ENCODE measurements around the gene MAPK4. TPM values are rescaled to one million over a fixed set of nuclear protein-coding genes. Genes with fewer than 3 reads are reported as not detected.
"Not testable (repeated sequence)": the region's sequence is repeated elsewhere in the genome, so short reads cannot be mapped to it uniquely, and the experiment has no call there.

MAPK4 gene
- total RNA-seq, 1 donor from 2014 or later = not detected

DNA sequence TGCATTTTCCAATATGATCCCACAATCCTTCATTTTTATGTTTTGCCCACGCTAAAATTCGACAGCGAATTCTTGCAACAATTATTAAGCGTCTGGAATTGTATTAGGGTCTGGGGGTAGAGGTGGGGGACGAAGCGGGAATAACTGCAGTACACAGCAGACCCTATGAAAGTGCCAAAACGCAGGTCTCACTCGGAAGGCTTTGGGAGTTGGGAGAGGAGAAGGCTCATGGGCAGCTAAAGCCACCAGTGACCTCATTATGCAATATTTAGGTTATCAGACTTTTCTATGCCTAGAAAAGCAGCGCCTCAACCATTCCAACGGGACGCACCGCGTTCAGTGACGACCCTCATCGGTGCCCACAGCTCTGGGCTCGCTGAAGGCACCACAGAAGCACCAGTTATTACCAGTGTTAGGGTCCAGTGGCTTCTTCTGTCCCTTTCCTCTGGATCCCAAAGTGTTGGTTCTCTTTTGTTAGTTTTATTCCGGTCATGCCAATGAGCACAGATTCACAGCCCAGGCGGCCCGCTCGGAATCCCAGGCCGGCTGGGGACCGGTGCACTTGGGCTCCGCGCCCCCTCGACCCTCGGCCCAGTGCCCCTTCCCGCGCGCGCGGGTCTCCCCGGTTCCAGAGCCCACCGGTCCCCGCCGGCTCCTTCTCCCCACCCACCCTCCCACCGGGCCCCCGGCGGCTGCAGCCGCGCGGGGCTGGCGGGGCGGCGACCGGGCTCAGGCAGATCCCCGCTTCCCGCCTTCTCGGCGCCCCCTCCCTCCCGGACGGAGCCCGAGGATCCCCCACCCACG lies 737 bp upstream of the MAPK4 start:
- Mint-ChIP-seq H3K36me3 (ENCODE audit: low read depth) (no peaks in the 10 kb centered on the region), H3K4me1 (ENCODE audit: low read depth) (no peaks in the 10 kb centered on the region), H3K4me3 (no peak overlapping the region), H3K27me3 (ENCODE audit: insufficient read depth) (peaks cover 56% of the 10 kb centered on the region), H3K27ac (no peak overlapping the region), H3K9me3 (peaks cover 6% of the 10 kb centered on the region)
- intact Hi-C loops (cut with micrococcal nuclease) = no loop called here
- DNase-seq (ENCODE audit: low spot score) = no peak

DNA sequence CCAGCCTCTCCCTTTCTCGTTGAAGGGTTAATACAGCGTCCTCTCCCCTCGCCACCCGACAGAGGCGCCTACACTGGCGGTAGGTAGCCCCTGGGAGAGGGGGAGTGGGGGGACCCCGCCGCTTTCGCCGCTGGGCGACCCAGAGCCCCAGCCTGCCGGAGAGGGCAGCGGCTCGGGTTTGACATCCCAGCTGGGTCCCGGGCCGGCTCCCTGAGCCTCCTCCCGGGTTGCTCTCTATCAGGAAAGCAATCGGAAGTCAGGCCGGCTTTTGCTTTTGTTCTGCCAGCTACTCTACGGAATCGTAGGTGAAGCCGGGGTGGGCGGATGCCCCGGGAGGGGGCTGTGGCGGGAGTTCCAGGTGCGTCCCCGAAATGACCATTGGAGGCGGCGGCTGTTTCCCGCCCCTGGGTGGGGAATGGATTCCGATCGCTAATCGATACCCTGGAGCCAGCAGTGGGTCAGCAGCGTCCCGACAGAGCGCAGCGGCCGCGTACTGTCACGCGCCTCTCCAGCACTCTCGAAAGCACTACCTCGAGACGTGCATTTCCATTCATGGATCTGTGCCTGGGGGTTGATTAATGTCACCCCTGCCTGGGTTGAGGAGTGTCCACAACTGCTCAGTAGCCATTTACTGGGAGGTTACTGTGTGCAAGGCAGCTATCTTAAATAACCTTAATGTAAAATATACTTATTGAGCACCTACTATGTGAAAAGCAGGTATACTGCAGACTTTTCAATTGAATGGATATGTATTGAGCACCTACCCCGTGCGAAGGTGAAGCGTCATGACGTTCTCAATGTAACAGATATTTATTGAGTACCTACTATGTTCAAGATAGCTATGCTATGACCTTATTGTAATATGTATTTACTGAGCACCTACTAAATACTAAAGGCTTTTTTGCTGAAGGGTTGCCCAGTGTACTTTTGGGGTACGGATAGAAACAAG lies 1.1 kb downstream of the MAPK4 start:
- intact Hi-C loops (cut with micrococcal nuclease) = no loop called here
- peaks cover 57% of the 10 kb centered on the region for H3K27me3 Mint-ChIP-seq (ENCODE audit: insufficient read depth)
- H3K9me3 Mint-ChIP-seq = peaks cover 2% of the 10 kb centered on the region
- peak overlapping the region; percentile 5 for H3K4me3 Mint-ChIP-seq
- H3K27ac Mint-ChIP-seq = no peak overlapping the region
- DNase-seq (ENCODE audit: low spot score) = no peak
- no peaks in the 10 kb centered on the region for H3K4me1 Mint-ChIP-seq (ENCODE audit: low read depth)
- no peaks in the 10 kb centered on the region for H3K36me3 Mint-ChIP-seq (ENCODE audit: low read depth)

DNA sequence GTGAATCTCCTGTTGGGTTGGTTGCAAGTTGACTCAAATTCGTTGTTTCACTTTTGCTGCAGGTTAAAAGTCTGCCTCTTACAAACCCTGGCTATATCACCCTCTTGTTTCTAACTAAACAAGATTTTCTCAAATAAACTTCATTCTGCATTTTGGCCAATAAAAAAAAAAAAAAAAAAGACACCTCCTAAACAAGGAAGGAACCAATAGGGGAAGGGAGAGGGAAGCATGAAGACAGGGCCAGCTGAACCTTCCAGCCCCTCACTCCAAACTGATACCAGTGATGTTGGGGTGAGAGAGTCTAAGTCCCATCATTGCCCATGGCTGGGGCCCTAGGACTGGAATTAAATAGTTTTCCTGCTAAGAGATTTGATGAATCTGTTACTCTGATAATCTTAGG lies 2.4 kb downstream of the MAPK4 start:
- H3K27ac Mint-ChIP-seq; H3K36me3 Mint-ChIP-seq (ENCODE audit: low read depth); intact Hi-C loops (cut with micrococcal nuclease); H3K4me3 Mint-ChIP-seq; DNase-seq (ENCODE audit: low spot score); H3K9me3 Mint-ChIP-seq; H3K4me1 Mint-ChIP-seq (ENCODE audit: low read depth): not testable (repeated sequence)
- H3K27me3 Mint-ChIP-seq (ENCODE audit: insufficient read depth) = peaks cover 48% of the 10 kb centered on the region

DNA sequence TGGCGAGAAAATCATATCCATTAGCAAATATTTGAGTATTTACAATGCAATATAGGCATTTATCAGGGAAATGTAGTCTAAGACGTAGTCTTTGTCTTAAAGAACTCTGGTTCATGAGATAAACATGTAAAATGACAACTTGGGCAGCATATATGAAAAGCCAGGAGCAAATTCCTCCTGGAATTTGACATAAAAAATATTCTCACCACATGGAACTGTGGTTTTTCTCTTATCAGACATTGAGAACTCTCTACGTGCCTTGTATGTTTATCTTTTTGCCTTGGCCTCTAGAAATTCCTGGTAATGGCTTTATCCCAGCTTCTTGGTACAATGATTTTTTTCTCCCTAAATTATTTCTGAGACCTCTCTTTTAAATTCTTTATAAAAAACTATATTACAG lies 2.8 kb downstream of the MAPK4 start:
- H3K27me3 Mint-ChIP-seq (ENCODE audit: insufficient read depth) = peaks cover 45% of the 10 kb centered on the region
- intact Hi-C loops (cut with micrococcal nuclease) = no loop called here
- no peaks in the 10 kb centered on the region for H3K4me1 Mint-ChIP-seq (ENCODE audit: low read depth)

DNA sequence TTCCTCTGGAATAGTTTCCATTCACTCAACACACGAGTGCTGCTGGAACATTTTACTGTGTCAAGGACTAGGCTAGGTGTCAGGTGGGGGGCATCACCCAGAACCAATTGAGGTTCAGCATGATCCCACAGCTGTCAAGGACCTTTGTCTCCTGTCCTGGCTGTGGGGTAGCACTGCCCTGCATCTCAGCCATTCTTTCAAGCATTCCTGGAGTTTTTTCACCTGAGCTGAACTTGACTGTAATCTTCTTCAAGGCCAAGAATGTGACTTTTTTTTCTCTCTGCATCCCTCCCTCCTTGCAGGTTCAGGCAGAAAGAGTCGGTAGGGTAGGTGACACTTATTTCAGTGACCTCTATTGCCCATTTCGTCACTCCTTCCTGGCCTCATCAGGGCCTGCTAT lies 3.5 kb downstream of the MAPK4 start:
- Mint-ChIP-seq H3K4me1 (ENCODE audit: low read depth) (no peaks in the 10 kb centered on the region), H3K4me3 (no peak overlapping the region)

More for the DNA sequence above, 2.8 kb downstream of the MAPK4 start:
- Mint-ChIP-seq H3K9me3 (no peaks in the 10 kb centered on the region), H3K4me3 (no peak overlapping the region), H3K27ac (no peak overlapping the region), H3K36me3 (ENCODE audit: low read depth) (no peaks in the 10 kb centered on the region)
- no peak for DNase-seq (ENCODE audit: low spot score)

DNA sequence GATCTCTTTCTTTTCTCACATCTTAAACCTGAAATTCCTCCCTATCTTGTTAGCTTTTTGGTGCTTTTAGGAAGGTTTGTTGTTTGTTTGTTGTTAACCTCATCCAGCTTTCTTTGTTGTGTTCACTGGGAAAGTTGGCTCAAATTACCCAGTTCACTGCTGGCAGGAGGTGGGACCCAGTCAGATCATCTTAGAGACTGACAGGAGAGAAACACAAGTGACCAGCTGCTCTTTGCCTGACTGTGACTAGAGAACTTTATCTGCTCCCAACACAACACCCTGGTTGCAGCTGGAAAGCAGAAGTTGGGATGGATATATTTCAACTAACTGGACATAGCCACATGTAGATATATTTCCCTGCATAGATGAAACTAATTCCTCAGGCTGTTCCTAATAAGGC lies 10.0 kb downstream of the MAPK4 start:
- H3K36me3 Mint-ChIP-seq (ENCODE audit: low read depth) = no peaks in the 10 kb centered on the region
- peaks cover 4% of the 10 kb centered on the region for H3K9me3 Mint-ChIP-seq
- no peaks in the 10 kb centered on the region for H3K4me1 Mint-ChIP-seq (ENCODE audit: low read depth)
- peaks cover 11% of the 10 kb centered on the region for H3K27me3 Mint-ChIP-seq (ENCODE audit: insufficient read depth)
- no peak overlapping the region for H3K4me3 Mint-ChIP-seq
- intact Hi-C loops (cut with micrococcal nuclease) = no loop called here
- no peak overlapping the region for H3K27ac Mint-ChIP-seq
- DNase-seq (ENCODE audit: low spot score) = no peak

More for the DNA sequence above, 3.5 kb downstream of the MAPK4 start:
- intact Hi-C loops (cut with micrococcal nuclease) = no loop called here
- Mint-ChIP-seq H3K27me3 (ENCODE audit: insufficient read depth) (peaks cover 41% of the 10 kb centered on the region), H3K9me3 (no peaks in the 10 kb centered on the region), H3K36me3 (ENCODE audit: low read depth) (no peaks in the 10 kb centered on the region), H3K27ac (no peak overlapping the region)
- DNase-seq (ENCODE audit: low spot score) = no peak

DNA sequence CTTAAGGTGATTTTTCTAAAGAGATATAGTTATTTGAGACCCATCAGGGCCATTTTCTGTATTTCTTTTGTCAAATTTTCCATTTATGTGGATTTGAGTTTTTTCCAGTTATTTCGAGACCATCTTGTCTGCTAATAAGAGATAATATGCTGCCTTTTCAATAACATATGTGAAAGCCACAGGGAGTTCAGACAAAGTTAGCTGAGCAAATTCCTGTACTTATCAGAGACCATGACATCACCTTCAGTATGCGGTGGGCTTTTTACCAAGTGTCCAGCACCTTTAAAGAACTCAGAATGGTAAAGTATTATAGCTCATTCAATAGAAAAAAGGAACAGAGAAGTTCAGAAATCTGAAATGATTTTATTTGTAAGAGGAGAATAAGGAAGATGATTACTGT lies 11.7 kb downstream of the MAPK4 start:
- intact Hi-C loops (cut with micrococcal nuclease) = no loop called here
- no peak overlapping the region for H3K27ac Mint-ChIP-seq
- peaks cover 4% of the 10 kb centered on the region for H3K9me3 Mint-ChIP-seq
- H3K4me3 Mint-ChIP-seq = no peak overlapping the region
- H3K27me3 Mint-ChIP-seq (ENCODE audit: insufficient read depth) = peaks cover 8% of the 10 kb centered on the region
- H3K4me1 Mint-ChIP-seq (ENCODE audit: low read depth) = no peaks in the 10 kb centered on the region
- no peaks in the 10 kb centered on the region for H3K36me3 Mint-ChIP-seq (ENCODE audit: low read depth)
- DNase-seq (ENCODE audit: low spot score) = no peak

DNA sequence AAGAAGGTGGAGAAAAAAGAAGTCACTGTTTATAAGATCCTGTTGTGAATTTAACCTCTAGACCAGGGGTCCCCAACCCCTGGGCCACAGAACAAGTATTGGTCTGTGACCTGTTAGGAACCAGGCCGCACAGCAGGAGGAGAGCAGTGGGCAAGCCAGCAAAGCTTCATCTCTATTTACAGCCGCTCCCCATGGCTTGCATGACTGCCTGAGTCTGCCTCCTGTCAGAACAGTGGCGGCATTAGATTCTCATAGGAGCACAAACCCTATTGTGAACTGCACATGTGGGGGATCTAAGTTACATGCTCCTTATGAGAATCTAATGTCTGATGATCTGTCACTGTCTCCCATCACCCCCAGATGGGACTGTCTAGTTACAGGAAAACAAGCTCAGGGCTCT lies 13.3 kb downstream of the MAPK4 start:
- H3K4me1 Mint-ChIP-seq (ENCODE audit: low read depth); H3K9me3 Mint-ChIP-seq; H3K4me3 Mint-ChIP-seq; DNase-seq (ENCODE audit: low spot score); H3K27me3 Mint-ChIP-seq (ENCODE audit: insufficient read depth); H3K36me3 Mint-ChIP-seq (ENCODE audit: low read depth); intact Hi-C loops (cut with micrococcal nuclease); H3K27ac Mint-ChIP-seq: not testable (repeated sequence)

DNA sequence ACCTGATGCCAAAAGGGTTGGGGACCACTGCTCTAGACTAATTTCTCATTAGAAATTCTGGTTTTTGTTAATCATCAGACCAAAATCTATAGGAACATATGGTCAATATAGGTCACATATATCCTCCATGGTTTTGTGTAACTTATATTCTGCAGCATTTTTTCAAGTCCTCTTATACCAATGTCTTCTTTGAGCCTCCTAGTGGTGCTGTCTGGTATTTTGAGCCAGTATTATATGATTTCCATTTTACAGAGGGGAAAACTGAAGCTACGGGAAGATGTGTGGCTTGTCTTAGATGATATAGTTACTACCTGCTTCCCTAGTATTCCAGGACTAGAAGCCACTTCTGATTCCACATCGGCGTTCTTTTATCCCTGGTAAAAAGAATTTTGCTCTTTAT lies 13.8 kb downstream of the MAPK4 start:
- H3K4me1 Mint-ChIP-seq (ENCODE audit: low read depth) = no peaks in the 10 kb centered on the region
- peaks cover under 1% of the 10 kb centered on the region for H3K9me3 Mint-ChIP-seq
- H3K27me3 Mint-ChIP-seq (ENCODE audit: insufficient read depth) = peaks cover 5% of the 10 kb centered on the region

DNA sequence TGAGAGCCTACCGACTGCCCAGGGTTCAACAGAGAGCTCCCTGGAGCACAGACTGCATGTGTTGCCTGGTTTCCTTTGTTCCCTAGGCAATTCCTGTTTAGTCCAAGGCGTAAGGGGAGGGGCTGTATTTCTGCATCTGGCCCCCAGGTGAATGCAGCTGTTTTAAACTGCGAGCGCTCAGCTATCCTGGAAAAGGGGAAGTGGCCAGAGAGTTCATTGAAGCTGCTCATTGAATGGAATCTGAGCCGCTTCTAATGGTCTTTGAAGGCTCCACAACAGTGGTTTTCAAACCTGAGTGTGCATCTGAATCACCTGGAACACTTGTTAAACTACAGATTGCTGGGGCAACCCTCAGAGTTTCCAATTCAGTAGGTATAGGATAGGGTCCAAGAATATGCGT lies 18.1 kb downstream of the MAPK4 start:
- Mint-ChIP-seq H3K27me3 (ENCODE audit: insufficient read depth) (peaks cover 3% of the 10 kb centered on the region), H3K27ac (no peak overlapping the region), H3K4me1 (ENCODE audit: low read depth) (no peaks in the 10 kb centered on the region), H3K4me3 (no peak overlapping the region), H3K9me3 (no peaks in the 10 kb centered on the region), H3K36me3 (ENCODE audit: low read depth) (no peaks in the 10 kb centered on the region)
- no peak for DNase-seq (ENCODE audit: low spot score)
- intact Hi-C loops (cut with micrococcal nuclease) = no loop called here

More for the DNA sequence above, 13.8 kb downstream of the MAPK4 start:
- intact Hi-C loops (cut with micrococcal nuclease) = no loop called here
- Mint-ChIP-seq H3K36me3 (ENCODE audit: low read depth) (no peaks in the 10 kb centered on the region), H3K4me3 (no peak overlapping the region), H3K27ac (no peak overlapping the region)
- no peak for DNase-seq (ENCODE audit: low spot score)

DNA sequence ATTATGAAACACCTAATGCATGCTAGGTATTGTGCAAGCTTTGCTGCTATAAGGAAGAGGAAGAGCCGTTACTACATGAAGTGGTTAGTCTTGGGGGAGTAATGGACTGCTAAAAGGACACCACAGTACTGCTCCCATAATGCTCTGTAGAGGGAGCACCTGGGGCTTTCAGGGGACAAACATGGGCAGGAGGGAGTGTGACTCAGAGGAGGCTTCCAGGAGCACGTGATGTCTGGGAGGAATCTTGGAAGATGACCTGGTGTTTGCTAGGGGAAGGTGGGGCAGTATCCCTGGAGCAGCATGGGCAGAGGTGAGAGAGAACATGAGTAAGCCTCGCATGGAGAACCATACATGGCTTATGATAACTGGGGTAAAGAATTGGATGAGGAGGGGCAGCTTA lies 18.8 kb downstream of the MAPK4 start:
- no peaks in the 10 kb centered on the region for H3K36me3 Mint-ChIP-seq (ENCODE audit: low read depth)
- DNase-seq (ENCODE audit: low spot score) = no peak
- intact Hi-C loops (cut with micrococcal nuclease) = no loop called here
- H3K4me3 Mint-ChIP-seq = no peak overlapping the region
- no peak overlapping the region for H3K27ac Mint-ChIP-seq
- no peaks in the 10 kb centered on the region for H3K4me1 Mint-ChIP-seq (ENCODE audit: low read depth)
- H3K9me3 Mint-ChIP-seq = no peaks in the 10 kb centered on the region
- peaks cover 3% of the 10 kb centered on the region for H3K27me3 Mint-ChIP-seq (ENCODE audit: insufficient read depth)

DNA sequence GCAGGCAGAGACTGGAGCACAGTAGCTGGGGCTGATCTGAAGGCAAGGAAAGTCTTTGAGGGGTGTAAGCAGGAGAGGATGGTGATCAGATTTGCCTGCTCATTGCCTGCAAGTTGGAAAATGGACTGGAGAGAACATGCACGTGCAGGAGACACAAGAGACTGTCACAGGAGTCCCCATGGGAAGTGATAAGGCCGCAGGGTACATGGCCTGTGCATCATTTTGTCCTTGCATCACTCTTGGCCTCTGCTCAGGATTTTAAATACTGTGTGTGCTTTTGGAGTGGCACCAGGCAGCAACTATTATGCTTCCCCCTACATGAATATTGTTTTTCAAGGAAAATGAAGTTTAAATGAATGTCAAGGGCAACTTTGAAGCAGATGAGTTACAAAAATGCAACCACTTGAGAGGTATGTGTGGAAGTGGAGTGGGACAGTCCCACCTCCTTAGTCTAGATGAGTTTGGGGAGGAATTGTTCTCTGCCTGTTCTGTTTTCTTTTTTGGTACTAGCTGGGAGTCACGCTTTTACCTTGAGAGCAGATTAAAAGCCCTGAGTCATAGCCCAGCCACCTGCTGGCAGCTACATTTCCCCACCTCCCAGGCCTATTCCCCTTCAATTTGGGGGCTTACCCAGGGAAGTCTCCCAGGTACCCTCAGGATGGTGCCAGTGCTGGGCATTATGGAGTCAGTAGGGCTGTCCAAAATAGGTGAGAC lies 19.3 kb downstream of the MAPK4 start:
- intact Hi-C loops (cut with micrococcal nuclease) = no loop called here
- DNase-seq (ENCODE audit: low spot score) = no peak
- Mint-ChIP-seq H3K4me3 (no peak overlapping the region), H3K9me3 (no peaks in the 10 kb centered on the region), H3K27ac (no peak overlapping the region), H3K36me3 (ENCODE audit: low read depth) (no peaks in the 10 kb centered on the region), H3K4me1 (ENCODE audit: low read depth) (no peaks in the 10 kb centered on the region), H3K27me3 (ENCODE audit: insufficient read depth) (peaks cover 1% of the 10 kb centered on the region)

DNA sequence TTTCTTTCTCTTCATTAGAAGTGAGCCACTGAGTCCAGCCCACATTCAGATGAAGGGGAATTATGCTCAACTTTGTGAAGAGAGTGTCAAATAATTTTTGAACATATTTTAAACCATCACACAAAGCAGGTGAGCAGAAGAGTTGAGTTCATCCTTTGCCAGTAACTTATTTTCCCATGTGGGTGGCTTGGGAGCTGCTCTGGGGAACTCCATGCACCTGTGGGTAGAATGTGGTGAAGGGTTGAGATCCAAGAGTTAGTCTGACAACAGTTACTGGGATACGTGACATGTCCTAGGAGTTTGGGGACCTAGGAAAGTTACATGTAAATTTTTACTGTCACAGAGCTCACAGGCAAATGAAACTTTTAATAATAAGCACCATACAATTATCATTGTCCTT lies 21.6 kb downstream of the MAPK4 start:
- no peak for DNase-seq (ENCODE audit: low spot score)
- no peak overlapping the region for H3K4me3 Mint-ChIP-seq

More for the DNA sequence above, 21.6 kb downstream of the MAPK4 start:
- Mint-ChIP-seq H3K9me3 (peaks cover 9% of the 10 kb centered on the region), H3K27me3 (ENCODE audit: insufficient read depth) (peaks cover 1% of the 10 kb centered on the region), H3K36me3 (ENCODE audit: low read depth) (no peaks in the 10 kb centered on the region), H3K4me1 (ENCODE audit: low read depth) (no peaks in the 10 kb centered on the region), H3K27ac (no peak overlapping the region)
- intact Hi-C loops (cut with micrococcal nuclease) = no loop called here

Measured in activated T-helper 1 cell treated with anti-CD3 and anti-CD28 coated beads, Interleukin-12 subunit alpha, Interleukin-12 subunit beta, Interleukin-2, Interleukin-4 antibody, amounts not matched to agents 30 ng/mL and 10 ng/mL and 1 ng/mL, durations not matched to agents 14 hours and 24 hours and 36 hours (primary cell).